HPDE6-E6E7 (cell line): ENCODE data around the gene FGF21.
A peak's percentile ranks its signal among the peaks of the same experiment; 100 is the strongest.

Experiments
- DNase-seq: peaks from one replicate; pipeline ENCODE4 v3.0.0; 2011; ENCODE audit warnings: missing footprints; ENCODE audit errors: extremely low spot score

FGF21 gene

DNA sequence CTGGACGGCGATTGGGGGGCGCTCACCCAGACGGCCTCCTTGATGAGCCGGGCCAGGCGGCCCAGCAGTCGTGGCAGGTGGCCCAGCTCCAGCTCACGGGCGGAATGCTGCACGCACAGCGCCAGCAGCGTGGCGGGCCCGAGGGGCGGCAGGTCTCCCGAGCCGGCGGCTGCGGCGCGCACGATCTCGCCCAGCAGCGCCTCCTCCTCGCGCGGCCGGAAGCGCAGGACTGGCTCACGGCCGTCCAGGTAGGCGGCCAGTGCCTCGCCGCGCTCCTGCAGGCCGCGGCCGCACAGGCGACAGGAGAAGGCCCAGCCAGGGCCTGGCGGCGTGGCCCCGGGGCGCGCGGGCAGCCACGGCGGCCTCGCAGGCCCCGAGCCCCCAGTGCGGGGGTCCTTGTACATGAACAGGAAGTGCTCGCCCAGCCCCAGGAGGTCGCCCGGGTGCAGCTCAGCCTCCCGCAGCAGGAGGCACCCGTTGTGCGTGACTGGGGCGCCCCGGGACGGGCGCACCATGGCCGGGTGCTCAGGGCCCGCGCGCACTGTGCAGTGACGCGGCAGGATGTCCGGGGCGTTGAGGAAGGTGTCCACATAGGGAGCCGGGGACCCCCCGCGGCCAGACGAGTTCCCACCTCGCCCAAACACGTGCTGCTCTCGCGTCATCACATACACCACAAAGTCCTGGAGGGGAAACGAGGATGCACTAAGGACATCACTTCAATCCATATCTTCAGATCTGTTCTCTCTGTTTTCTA lies 26.2 kb upstream of the FGF21 start:
- no peak for DNase-seq

DNA sequence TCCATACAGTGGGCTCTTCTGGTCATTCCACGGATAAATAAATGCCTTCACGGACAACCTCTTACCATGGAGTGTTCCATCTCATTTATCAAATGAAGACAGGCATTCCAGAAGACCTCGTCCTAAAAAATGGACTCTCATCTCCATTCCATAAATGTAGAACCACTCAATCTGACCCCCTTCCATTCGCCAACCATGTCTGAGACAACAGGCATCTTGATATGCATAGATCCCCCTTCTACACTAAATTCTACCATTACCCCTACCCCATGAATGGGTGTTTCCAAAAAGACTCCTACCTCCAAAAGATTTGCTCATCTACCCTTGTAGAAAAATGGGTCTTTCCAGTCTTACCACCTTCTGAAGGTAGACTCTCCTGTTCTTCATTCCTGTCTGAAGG lies 23.9 kb upstream of the FGF21 start:
- no peak for DNase-seq

DNA sequence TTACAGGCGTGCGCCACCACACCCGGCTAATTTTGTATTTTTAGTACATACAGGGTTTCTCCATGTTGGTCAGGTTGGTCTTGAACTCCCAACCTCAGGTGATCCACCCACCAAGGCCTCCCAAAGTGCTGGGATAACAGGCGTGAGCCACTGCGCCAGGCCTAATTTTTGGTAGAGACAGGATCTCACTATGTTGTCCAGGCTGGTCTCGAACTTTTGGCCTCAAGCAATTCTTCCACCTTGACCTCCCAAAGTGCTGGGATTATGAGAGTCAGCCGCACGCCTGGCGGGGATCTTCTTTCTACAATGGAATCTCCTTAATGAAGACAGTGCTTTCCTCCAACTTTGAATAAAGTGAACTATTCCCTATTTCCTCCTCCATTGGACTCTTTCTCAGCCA lies 20.7 kb upstream of the FGF21 start:
- no peak for DNase-seq

DNA sequence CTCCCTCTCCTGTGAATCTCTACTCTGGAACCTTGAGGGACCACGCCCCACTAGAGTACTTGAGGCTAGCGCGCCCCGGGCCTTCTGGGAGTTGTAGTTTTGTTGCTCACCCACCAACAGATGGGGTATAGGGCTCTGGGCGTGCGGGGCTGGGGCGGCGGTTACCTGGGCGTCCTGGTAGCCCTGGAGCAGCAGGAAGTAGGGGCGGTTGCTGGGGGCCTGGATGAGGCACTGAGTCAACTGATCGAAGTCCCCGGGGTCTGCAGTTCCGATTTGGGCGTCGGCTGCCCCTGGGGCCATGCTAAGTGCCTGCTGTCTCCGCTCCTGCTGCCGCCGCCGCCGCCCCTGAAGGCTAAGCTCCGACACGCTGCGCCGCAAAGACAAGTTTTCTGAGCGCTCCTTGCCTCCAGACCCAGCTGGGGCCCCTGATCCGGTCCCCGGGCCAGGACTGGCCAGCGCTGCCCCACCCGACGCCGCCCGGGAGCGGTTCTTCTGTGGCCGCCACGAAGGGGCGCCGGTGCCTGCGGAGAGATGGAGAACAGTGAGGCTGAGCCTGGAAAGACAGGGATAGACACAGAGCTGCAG lies 20.2 kb upstream of the FGF21 start:
- no peak for DNase-seq

DNA sequence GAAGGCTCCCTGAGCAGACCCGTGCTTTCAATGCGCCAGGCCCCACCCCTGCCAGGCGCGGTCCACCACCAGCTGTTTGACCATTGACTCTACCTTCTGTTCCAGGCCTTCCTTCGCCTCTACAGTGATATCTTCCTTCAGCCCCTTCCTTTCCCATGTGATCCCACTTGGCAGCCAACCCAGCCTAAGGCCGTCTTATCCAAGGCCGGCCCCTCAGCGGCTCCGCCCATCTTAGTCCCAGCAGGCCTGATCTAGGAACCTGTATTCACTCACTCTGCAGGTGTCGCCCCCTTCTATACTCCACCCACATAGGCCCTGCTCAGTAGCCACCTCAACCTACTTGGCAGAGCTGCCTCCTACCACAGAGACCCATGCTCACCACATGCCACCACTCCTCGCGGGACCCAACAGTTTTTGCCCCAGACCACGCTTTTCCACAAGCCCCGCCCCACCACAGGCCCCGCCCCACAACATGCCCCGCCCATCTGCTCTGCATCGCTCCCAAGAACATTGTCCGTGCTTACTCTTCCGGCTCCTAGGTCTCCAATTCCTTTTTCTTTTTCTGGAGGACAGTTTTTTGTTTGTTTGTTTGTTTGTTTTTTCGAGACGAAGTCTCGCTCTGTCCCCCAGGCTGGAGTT lies 17.8 kb upstream of the FGF21 start:
- DNase-seq: no peak

DNA sequence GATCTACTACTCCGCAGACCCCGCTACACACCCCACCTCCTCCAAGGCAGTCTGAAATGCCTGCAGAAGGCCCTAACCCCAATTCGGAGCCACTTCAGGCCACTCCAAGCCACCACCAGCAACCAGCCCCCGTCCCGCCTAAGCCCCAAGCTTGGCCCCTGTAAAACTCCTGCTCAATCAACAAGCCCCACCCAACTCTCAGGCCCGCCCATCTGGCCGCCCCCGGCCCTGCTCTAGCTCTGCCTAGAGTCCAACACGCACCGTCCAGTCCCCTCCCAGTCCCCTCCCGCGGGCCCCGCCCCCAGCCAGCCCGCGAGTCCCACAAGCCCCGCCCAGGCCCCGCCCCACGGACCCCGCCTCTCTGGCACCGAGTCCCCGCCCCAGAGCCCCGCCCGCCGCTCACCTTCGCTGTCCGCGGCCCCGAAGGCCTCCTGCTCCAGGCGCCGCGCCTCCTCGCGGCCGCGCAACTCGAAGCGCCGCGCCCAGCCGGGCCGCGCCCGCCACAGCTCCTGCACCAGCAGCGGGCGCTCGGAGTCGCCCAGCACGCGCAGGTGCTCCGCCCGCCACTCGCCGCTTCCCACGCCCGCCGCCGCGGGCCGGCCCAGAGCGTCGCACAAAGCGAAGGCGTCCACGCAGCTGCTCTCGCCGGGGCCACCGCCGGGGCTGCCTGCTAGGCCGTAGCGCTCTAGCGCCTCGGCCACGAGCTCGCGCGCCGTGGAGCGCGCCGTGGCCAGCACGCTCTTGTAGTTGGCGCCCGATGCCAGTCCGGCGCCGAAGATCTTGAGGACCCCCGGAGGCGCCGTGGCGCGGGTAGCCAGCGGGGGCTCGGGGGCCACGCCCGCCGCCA lies 16.5 kb upstream of the FGF21 start:
- DNase-seq: peak; percentile 91

DNA sequence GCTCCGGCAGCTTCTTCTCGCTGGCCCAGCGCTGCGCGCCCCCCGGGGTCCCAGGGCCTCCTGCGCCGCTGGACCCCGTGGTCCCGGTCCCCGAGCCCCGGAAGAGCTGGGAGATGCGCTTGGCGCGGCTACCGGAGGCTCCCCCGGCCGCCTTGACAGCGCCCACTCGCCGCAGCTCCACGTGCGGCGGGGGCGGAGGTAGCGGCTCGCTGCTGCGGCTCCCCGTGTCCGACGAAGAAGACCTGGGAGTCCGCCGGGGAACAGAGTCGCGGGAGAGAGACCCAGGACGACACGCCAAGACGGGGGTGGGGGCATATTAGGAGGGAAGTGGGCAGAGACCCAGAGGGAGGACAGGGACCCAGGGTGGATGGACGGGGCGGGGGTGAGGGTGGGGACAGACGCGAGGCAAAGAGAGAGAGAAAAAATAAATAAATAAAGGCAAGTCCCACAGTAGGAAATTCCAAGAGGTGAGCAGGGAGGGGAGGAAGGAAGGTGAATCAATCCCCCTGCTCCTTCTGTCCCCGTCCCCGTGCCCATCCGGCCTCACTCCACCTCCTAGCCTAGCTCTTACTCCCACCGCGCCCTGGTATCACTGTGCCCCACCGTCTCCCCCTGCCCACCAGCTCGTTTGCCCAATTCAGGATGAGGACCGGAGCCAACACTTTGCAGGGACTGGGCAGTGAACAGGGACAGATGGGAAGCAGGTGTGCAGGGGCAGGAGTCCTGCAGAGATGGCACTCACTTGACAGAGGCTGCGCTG lies 15.7 kb upstream of the FGF21 start:
- no peak for DNase-seq

DNA sequence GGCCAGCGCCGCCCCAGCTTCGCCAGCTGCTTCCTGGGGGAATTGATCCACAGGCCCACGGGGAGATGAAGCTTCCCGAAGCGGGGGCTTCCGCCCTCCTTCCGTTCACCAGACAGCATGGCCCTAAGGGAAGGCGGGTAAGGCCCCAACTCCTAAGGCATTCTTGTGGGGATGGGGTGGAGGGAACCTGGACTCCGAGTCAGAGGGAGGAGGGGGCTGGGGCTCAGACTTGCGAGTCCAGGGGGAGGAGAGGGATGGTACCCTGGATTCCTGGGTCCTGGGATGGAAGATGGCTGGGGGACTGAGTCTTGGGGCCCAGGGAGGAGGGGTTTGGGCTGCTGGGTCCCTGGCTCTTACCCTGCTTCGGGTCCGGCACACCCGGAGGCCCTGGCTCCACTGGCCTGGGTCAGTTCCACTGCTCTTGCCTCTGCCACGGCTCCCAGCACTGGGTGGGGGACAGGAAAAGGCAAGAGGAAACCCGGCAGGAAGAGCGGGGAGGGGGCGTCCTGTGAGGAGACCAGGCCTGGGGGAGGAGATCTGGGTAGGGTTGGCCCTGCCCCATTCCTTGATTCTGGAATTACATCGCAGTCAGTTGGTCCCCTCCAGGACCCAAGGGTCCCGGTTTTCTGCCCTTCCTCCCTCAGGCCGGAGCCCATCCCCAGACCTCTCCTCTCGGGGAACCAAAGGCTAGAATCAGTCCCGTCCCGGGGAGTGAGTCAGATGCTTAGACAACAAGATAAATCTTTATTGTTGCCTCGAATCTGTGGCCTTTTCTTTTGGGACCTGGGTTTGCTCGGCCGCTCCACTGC lies 15.0 kb upstream of the FGF21 start, which contains the start of gene RASIP1:
RASIP1 (minus strand) TSS at position 447 of the 809 bp plus-strand sequence; CDS start at position 119, 328 bp downstream.
- DNase-seq: no peak

DNA sequence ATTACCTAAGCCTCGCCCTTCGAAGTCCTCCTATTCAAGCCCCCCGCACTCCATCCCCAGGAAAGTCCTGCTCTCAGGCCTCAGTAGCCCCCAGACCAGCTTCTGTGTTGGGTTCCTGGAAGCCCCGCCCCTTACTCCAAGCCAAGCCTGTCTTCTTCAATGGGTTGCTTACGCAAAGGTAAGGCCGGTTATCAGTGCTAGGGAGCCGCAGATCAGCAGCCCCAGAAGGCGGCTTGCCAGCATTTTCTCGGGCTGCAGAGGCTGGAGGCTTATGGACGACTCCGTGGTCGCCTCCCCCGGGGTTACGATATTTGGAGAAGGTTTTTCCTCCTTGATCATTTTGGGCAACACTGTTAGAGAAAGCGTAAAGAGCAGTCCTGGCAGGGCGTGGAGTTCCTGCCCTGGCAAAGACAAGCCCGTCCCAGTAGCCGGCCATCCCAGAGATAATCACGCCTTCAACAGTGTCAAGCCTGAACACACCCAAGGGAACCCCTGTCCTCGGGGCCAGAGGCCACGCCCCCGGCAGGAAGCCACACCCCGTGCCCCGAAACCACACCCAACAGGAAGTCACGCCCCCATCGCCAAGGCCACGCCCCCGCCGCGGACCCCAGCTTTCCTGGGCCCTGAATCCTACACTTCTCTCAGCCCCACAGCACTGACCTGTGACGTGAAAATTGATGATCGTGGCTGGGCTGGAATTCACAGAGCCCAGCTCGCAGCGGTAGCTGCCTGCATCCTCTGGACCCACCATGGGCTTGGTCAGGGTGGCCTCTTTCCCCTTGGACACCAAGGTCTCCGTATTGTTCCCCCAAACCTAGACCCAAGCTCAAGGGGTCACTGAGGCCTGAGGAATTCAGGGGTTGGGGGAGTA lies 14.0 kb upstream of the FGF21 start:
- DNase-seq: no peak

DNA sequence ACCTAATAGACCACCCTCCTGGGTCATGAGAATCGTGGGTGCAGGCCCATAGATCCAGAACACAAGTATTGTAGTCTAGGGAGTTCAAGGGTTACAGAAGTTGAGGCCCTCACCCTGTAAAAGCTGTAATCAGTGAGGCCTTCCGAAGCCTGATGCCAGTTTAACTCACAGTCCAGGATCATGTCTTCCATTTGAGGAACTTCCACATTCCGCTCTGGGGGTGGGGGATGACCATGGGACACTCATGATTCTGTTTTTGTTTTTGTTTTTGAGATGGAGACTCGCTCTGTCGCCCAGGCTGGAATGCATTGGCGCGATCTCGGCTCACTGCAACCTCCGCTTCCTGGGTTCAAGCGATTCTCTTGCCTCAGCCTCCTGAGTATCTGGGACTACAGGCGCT lies 13.2 kb upstream of the FGF21 start:
- DNase-seq: no peak

DNA sequence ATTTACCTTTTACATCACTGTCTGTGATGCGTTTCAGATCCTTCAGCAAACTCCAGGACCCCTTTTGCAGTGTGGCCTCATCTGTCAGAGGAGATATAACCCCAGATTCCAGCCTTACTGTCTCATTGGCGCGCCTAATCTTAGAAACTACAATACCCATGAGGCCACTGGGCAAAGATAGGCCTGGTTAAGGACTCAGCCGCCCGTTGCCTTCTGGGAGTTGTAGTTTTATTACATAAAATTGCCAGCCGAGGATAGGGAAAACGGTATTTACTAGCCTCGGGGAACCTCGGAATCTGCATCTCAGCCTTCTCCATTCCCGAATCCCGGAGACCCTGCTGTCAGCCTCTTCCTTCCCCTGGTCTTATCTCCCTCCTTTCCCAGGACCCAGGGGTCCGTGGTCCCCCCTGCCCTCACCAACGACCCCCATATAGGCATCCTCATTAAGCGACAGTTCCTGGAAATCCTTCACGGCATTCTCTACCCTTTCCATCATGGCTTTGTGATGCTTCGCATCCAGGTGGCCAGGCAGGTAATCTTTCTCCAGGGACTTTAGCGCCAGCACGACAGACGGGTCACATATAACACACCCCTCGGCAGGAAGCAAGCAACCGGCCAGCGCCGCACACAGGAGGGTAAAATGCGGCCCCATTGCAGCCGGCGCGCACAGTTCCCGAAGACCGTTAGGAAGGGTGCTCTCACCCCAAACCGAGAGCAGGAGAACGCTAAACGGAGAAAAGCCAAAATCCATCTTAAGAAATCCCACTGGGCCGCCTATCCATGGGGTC lies 9.9 kb upstream of the FGF21 start:
- no peak for DNase-seq

DNA sequence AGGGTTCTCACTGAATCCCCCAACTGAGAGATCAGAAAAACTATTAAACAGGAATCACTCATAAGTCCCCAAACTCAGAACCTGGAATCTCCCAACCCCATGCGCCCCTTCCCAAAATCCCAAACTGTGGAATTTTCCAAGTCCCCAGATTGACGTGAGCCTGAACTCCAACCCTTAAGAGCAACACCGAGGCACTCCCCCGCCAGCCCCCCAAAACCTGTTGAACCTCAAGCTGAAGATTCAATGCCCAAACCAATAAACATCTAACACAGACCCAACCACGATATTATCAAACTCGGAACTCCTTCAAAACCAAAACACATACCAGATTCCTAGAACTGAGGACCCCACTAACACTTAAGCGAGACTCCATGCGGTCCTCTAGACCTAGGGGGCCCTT lies 9.2 kb upstream of the FGF21 start:
- DNase-seq: no peak

DNA sequence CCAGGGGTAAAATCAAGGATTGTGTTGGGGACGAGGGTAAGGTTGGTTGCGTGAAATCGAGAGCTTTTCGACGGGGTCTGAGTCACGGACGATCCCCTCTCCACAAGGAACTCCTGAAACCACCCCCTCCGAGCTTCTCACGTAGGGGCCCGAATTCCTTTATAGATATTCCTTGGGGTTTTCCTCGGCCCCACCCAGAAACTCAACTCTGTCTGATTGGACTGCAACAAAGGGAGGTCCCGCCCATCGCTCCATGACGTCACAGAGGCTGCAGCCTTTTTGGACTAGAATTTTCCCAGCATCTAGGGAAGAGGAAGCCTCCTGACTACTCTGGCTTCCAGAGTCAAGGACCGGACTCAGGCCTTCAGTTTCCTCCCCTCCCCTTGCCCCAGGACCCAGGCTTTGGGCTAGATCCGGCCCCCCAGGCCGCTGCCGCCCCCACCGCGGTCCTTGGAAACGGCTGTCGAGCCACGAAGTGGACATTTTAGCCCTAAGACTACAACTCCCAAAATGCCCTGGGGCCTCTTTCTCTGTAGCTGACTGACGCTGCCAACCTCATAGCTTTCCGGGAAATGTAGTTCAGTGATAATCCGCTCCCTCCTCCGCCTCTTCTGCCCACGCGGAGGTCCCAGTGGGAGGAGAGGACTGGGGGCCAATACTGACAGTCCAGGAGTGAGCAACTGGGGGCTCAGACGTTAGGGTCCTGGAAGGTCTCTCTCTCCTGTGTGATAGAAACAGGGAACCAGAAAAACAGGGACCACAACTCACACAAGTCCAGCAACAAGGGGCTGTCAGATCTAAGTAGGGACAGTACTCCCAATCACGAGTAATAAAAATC lies 8.4 kb upstream of the FGF21 start, which contains the start of gene IZUMO1:
IZUMO1 (minus strand) TSS at position 172 of the 838 bp plus-strand sequence. CDS start 1,050 bp downstream, outside the sequence.
- no peak for DNase-seq

DNA sequence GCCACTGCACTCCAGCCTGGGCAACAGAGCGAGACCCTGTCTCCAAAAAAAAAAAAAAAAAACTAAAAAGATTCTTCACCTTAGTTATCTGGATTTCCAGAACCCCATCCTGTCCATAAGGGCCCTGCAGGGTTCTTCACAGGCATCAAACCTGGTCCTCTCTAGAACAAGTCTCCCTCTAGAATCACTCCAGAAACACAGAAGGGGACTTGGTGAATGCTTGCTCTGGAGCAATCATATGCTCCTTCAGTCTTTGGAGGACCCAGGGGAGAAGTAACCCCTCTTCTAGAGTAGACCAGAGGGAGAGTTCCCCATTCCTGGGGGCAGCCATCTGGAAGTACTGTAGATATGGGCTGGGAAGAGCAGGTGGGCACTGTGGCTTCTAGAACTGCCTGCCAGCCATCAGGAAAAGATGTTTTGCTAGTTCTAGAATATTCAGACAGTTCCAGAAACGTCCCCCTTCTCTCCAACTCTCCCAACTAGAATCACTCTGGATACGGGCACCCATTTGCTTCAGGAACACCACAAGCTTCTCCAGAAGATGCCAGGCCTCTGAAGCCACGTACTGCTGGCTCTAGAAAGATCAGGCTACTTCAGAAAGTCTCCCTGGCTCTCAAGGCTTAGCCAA lies 5.6 kb upstream of the FGF21 start:
- no peak for DNase-seq

DNA sequence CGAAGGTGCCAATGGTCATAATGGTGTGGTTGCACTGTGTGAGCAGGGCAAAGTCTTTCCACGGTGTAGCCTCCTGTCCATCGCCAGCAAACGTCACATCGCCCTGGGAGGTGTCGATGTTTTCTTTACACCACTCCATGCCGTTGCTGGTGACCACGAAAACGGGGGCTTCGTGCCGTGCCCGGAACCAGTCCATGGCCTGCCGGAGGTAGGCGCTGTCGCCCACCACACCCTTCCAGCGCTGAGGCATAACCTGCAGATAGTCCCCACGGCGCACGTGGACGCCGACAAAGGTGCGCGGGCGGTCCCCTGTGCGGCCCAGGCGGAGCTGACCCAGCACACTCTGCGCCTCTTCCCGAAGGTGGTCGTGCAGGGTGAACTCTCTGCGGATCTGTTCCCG lies 5.0 kb upstream of the FGF21 start:
- DNase-seq: no peak

DNA sequence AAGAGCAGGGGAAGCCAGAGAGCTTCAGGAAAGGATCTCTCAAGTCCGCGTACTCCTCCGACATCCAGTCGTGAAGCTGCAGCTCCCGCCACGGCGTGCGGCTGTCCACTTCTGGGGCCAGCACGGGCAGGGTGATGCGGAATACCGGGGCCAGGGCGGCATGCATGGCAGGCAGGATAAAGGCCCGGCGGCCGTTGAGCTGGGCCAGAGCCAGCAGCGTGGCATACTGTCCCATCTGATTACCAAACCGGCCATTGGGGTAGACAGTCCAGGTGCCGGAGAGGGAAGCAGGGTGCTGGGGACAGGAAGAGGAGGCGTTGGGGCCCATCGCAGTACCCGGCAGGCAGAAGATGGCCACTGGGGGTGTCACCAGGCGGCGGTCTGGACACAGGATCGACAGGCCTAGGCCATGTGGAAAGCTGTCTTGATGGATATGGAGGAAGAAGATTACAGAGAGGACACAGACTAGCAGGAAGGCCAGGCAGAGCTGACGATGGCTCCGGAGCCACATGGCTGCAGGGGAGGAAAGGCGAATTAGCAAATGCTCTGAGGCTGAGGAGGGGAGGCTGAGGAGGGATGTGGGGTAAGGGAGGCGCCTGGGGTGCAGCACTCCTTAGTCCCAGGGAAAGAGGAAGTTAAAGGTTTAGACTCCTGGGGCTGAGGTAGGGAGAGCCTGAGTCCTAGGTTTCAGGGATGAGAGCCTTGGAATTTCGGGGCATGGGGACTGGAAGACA lies 4.4 kb upstream of the FGF21 start:
- no peak for DNase-seq
